Hepatocyte (in vitro differentiated cells): ENCODE measurements around the gene RASGRP2.

Experiments used
- CTCF ChIP-seq: fragments of 200-600 bp; sonication (generic); IDR thresholded peaks from 2 replicates; pipeline ENCODE4 v1.5.1; 2016; ENCODE audit warnings: antibody characterized with exemption, mild to moderate bottlenecking; ENCODE audit not compliant: poor library complexity
- EZH2 ChIP-seq: fragments of 200-600 bp; sonication (generic); IDR thresholded peaks from 2 replicates; pipeline ENCODE4 v1.6.1; 2016; ENCODE audit warnings: antibody characterized with exemption, mild to moderate bottlenecking, borderline replicate concordance
- EZH2phosphoT487 ChIP-seq: fragments of 200-600 bp; sonication (generic); IDR thresholded peaks from one replicate; pipeline ENCODE4 v1.6.1; 2018; ENCODE audit warnings: antibody characterized with exemption, mild to moderate bottlenecking, low read depth, moderate library complexity; ENCODE audit not compliant: unreplicated experiment, severe bottlenecking

- no peak for TF ChIP-seq CTCF
- TF ChIP-seq EZH2 = no peak
- TF ChIP-seq EZH2phosphoT487 = no peak
These were observed 22.9 kb upstream of the RASGRP2 start for GRCh38 chr11:64766881-64767280.
